ENCODE data around the gene GIMAP4. TPM values are rescaled to one million over a fixed set of nuclear protein-coding genes. Genes with fewer than 3 reads are reported as not detected.

Gene GIMAP4
- total RNA-seq, 3 donors from 2014 or later (not counting 1 experiment from before 2014, with no cell fraction given): 105 to 215 (median 124) TPM

- Mint-ChIP-seq H3K27me3 (ENCODE audit: low read depth in 2 of 2) (no peaks in the 10 kb centered on the region), H3K4me3 (no peak overlapping the region), H3K36me3 (peaks cover 28% of the 10 kb centered on the region), H3K9me3 (peaks cover 7 to 9% of the 10 kb centered on the region in 2 donors), H3K4me1 (peaks cover 21 to 33% of the 10 kb centered on the region in 2 donors), H3K27ac (peak overlapping the region; percentile 79 to 85)
- WGBS (ENCODE audit: insufficient coverage): 67% methylated on average over 4 of the region's 4 CpGs
- Histone ChIP-seq H3K27ac (ENCODE audit: low read length) (peak overlapping the region; percentile 21), H3K9me3 (ENCODE audit: control insufficient read depth, insufficient read depth, low read length) (peaks cover 10% of the 10 kb centered on the region), H3K4me1 (ENCODE audit: control insufficient read depth, insufficient read depth, low read length) (peaks cover 13% of the 10 kb centered on the region), H3K36me3 (ENCODE audit: control insufficient read depth, insufficient read depth, low read length) (no peaks in the 10 kb centered on the region), H3K4me3 (ENCODE audit: low read length) (no peak overlapping the region), H3K27me3 (ENCODE audit: control insufficient read depth, insufficient read depth, low read length) (no peaks in the 10 kb centered on the region)
- ATAC-seq (peak; percentile 21 to 64 (median 35)), DNase-seq (peak in 1 of 2 donors; percentile 34)
- intact Hi-C loops (cut with micrococcal nuclease): no loop called here
- no peak for TF ChIP-seq CTCF (IDR thresholded peaks at IDR 0.05)
These were observed 19.0 kb downstream of the GIMAP4 start for GRCh38 chr7:150586068-150586784.

GRCh38 chr7:150586785-150587152 is 19.6 kb downstream of the GIMAP4 start:
- peak; percentile 59 to 82 (median 73) for ATAC-seq
- Histone ChIP-seq H3K4me3 (ENCODE audit: low read length) (no peak overlapping the region), H3K4me1 (ENCODE audit: control insufficient read depth, insufficient read depth, low read length) (peaks cover 13% of the 10 kb centered on the region), H3K27me3 (ENCODE audit: control insufficient read depth, insufficient read depth, low read length) (no peaks in the 10 kb centered on the region), H3K9me3 (ENCODE audit: control insufficient read depth, insufficient read depth, low read length) (peaks cover 10% of the 10 kb centered on the region), H3K27ac (ENCODE audit: low read length) (peak overlapping the region; percentile 21), H3K36me3 (ENCODE audit: control insufficient read depth, insufficient read depth, low read length) (no peaks in the 10 kb centered on the region)
- DNase-seq: no peak
- peaks cover 10 to 12% of the 10 kb centered on the region in 2 donors for H3K9me3 Mint-ChIP-seq
- peak overlapping the region; percentile 38 for H3K4me3 Mint-ChIP-seq
- H3K27me3 Mint-ChIP-seq (ENCODE audit: low read depth in 2 of 2): no peaks in the 10 kb centered on the region
- peak overlapping the region; percentile 79 to 85 for H3K27ac Mint-ChIP-seq
- peaks cover 30% of the 10 kb centered on the region for H3K36me3 Mint-ChIP-seq
- H3K4me1 Mint-ChIP-seq: peaks cover 21 to 33% of the 10 kb centered on the region in 2 donors
- intact Hi-C loops (cut with micrococcal nuclease): no loop called here
- no peak for TF ChIP-seq CTCF (IDR thresholded peaks at IDR 0.05)

- no peak overlapping the region for H3K27ac ChIP-seq (ENCODE audit: low read length)
- no peak overlapping the region for H3K4me3 ChIP-seq (ENCODE audit: low read length)
- Mint-ChIP-seq H3K27ac (peak overlapping the region; percentile 79 to 85), H3K4me1 (peaks cover 21 to 33% of the 10 kb centered on the region in 2 donors), H3K4me3 (no peak overlapping the region), H3K9me3 (peaks cover 13% of the 10 kb centered on the region in 2 donors), H3K36me3 (peaks cover 32% of the 10 kb centered on the region), H3K27me3 (ENCODE audit: low read depth in 2 of 2) (no peaks in the 10 kb centered on the region)
- no peaks in the 10 kb centered on the region for H3K36me3 ChIP-seq (ENCODE audit: control insufficient read depth, insufficient read depth, low read length)
- WGBS (ENCODE audit: insufficient coverage): no CpG with 5 or more reads among the region's 1 CpG
- ATAC-seq (peak in 1 of 3 donors; percentile 18), DNase-seq (no peak)
- TF ChIP-seq CTCF (IDR thresholded peaks at IDR 0.05): no peak
- H3K9me3 ChIP-seq (ENCODE audit: control insufficient read depth, insufficient read depth, low read length): peaks cover 5% of the 10 kb centered on the region
- no peaks in the 10 kb centered on the region for H3K27me3 ChIP-seq (ENCODE audit: control insufficient read depth, insufficient read depth, low read length)
- peaks cover 13% of the 10 kb centered on the region for H3K4me1 ChIP-seq (ENCODE audit: control insufficient read depth, insufficient read depth, low read length)
- intact Hi-C loops (cut with micrococcal nuclease): no loop called here
These were observed 20.4 kb downstream of the GIMAP4 start for GRCh38 chr7:150587551-150587950.

Data from natural killer cell (primary cell).